HTR-8/SVneo (cell line): ENCODE measurements around the gene MERTK.
"Not testable (repeated sequence)": the region's sequence is repeated elsewhere in the genome, so short reads cannot be mapped to it uniquely, and the experiment has no call there.

ENCODE experiments used
- DNase-seq: peaks from one replicate; pipeline ENCODE4 v3.0.0; 2011; ENCODE audit warnings: low spot score, mixed read lengths; ENCODE audit not compliant: insufficient read length
- FAIRE-seq: peaks from 2 replicates; lab custom pipeline; 2011; peaks lifted over from hg19 to GRCh38; lab: Jason Lieb, UNC

MERTK gene

DNA sequence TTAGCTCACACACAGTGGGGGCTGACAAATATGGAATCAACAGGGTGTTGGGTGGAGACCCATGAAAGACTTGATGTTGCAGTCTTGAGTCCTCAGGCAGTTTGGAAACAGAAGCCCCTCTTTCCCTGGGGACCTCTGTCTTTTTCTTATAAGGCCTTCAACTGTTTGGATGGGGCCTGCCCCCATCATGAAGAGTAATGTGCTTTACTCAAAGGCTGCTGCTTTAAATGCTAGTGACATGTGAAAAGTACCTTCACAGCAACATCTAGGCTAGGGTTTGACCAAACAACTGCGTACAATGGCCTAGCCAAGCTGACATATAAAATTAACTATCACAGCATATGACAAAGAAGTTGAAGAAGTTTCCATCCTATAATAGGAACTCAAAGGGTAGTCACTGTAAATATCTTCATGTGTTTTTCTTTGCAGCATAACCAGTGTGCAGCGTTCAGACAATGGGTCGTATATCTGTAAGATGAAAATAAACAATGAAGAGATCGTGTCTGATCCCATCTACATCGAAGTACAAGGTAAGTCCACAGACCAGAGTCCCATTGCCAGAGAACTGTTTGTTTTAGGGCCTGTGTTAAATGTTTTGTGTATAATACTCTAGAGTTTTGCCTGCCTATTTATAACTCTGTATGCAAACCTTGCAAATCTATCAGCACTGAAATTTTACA is 46.3 kb downstream of the MERTK start:
- FAIRE-seq (no peak), DNase-seq (no peak)

DNA sequence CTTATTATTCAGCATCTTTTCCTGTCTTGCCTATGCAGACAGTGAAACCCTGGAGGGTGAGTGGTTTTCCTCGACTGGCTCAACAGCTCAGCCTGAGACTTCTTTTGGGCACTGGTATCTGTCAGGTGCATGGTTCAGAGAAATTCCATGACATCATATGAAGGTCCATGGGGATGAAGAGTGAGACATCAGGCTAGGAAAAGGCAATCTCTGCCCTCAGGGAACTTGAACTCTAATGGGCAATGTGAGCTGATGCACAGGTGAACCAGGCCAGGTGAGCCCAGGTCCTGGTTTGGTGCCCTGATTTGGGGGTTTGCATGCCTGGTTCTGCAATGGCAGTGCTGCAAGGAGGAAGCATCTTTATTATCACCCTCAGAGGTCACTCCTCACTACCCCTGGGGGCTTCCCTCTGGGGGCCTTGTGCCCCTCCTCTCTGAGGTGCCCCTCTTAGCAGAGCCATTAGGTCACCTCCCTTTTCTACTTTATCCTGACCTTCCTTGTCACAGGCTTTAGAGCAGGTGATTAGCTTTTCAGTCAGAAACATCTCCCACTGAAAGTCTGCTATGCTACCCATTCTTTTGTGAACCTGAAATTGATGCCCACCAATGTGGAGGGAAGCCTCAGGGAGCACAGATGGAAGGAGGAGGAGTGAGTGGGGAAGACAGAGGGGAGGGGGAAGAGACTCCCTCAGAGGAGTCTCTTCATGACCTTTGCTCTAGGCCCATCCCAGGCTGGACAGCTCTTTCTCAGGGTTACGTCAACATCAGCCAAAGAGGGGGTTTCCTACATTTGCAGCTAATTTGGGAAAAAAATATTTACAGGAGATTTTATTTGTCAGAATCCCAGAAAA is 47.3 kb downstream of the MERTK start:
- FAIRE-seq = no peak

DNA sequence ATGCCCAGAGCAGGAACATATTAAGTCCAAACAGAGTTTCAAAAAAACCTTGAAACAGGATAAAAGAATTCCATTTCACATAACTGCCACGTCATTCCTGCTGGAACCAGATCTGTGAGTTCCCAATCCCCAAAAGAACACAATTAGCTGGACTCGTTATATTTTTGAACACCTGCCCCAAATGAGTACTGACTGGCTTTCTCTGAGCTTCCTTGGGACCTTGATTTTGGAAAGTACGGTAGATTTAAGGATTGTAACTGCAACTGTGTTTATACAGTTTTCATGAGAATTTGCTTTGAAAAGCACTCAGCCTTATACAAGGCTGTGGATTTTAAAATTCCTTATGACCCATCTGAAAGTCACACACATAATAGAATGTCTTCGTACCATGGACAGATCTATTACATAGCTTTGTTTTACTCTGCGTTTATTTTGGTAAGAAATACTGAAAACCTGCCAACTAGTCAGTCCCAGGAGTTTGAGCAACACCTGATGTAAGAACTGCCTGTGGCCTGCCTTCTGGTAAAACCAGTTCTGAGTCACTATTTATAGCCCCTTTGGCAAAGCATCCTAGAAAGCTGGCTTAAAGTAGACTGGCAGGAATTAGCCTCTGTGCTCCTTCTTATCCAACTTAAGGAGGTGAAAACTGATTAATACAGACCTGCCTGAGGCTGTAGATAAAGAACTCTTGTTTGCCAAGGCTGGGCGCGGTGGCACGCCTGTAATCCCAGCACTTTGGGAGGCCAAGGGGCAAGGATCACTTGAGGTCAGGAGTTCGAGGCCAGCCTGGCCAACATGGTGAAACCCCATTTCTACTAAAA is 48.1 kb downstream of the MERTK start:
- no peak for FAIRE-seq
- peak; percentile 28 for DNase-seq

More for the DNA sequence above, 47.3 kb downstream of the MERTK start:
- no peak for DNase-seq

DNA sequence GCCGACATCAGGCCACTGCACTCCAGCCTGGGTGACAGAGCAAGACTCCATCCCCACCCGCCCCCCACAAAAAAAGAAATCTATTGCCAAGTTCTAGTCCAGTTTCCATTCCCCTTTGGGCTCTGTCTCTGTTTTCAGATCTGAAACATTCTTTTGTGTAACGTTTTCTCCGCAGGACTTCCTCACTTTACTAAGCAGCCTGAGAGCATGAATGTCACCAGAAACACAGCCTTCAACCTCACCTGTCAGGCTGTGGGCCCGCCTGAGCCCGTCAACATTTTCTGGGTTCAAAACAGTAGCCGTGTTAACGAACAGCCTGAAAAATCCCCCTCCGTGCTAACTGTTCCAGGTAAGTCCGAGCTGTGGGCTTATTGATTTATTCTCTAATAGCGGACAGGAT is 48.8 kb downstream of the MERTK start:
- DNase-seq (no peak), FAIRE-seq (no peak)

DNA sequence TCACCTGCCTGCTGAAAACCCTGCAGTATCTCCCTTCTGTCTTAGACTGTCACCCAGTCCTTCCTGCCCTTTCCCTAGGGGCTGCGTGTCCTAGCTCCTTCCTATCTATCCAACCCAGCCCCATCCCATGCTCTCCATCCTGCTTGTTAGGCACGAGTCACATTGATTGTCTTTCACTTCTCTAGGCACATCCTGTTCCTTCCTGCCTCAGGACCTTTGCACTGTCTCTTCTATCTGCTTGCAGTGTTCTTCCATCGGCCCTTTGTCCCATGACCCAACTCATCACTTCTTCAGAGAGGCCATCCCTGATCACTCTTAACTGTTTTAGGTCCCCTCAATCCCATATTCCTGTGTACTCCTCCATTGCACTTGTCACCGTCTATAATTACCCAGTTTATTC is 50.4 kb downstream of the MERTK start:
- FAIRE-seq (no peak), DNase-seq (no peak)

DNA sequence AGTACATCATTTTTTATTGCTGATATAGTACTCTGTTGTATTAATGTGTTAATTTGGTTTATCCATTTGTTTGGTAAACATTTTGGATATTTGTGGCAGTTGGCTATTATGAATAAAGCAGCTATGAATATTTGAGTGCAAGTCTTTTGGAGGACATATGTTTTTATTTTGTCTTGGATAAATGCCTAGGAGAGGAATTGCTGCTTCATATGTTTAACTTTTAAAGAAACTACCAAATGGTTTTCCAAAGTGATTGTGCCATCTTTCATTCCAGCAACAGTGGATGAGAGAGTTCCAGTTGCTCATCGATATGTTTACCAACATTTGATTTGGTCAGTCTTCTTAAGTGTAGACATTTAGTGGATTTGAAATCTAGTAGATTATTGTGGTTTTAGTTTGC is 51.8 kb downstream of the MERTK start:
- no peak for FAIRE-seq

DNA sequence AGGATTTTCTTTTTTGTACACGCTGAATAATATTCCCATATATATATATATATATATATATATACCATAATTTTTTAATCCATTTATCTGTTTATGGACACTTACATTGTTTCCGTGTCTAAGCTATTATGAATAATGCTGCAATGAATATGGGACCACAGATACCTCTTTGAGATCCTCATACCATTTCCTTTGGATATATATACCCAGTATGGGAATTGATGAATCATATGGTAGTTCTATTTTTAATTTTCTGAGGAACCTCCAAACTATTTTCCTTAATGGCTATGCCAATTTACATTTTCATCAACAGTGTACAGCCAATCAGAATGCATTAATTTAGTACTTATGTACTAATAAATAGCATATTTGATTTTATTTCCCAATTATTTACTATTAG is 53.1 kb downstream of the MERTK start:
- DNase-seq (no peak), FAIRE-seq (no peak)

More for the DNA sequence above, 51.8 kb downstream of the MERTK start:
- DNase-seq = no peak

DNA sequence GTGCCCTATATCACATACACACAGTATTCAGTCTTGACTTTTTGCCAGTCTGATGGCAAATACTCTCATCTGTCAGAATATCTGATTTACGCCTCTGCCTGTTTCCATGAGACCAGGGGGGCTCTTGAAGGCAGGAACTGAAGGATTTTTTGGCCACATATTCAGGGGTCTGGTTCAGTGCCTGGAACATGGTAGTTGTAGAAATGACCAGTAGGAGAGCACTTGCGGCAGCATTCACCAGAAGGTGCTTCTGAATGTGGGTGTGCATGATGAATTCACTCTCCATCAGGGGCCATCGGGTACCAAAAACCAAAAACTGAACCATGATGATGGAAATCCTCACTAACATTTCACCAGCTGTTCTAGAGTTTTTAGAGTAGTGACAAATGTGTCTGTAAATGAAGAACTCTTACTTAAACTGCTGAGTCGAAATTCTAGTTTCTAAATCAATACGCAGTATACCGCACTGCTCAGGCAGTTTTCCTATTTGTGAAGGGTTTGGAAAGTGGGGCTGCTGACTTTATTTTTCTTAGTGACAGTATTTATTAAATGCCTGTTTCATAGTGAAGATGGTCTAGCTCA is 54.6 kb downstream of the MERTK start:
- FAIRE-seq = no peak
- no peak for DNase-seq

DNA sequence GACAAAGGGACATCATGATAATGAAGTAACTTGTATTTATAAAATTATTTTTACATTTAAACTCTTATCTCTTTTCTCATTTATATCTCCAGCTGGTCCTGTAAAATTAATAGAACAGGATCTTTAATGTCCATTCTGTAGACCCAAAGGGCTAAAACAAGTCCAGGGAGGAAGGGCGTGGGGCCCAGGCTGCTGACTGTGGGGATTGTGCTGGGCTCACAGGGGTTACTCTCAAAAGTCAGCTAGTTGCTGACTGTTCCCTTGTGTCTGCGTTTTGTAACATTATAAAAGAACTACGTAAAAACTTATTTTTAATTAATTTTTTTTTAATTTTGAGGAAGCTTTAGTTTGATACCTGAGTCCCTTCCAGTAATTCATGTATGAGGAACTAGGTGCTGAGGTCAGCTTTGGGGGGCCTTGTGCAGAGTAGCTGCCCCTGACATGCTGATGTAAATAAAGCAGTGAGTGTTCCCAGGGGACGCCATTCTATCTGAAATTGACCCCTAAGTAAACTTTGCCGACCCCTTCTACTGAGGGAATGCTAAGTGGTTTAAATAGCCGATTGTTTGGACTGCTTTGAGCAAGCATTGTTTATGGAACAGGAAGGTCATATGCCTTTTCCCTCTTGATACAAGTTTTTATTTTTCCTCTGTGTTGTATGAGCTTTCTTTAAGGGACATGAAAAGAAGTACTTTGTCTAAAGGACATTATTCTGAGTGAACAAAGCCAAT is 56.4 kb downstream of the MERTK start:
- no peak for FAIRE-seq
- DNase-seq = no peak

DNA sequence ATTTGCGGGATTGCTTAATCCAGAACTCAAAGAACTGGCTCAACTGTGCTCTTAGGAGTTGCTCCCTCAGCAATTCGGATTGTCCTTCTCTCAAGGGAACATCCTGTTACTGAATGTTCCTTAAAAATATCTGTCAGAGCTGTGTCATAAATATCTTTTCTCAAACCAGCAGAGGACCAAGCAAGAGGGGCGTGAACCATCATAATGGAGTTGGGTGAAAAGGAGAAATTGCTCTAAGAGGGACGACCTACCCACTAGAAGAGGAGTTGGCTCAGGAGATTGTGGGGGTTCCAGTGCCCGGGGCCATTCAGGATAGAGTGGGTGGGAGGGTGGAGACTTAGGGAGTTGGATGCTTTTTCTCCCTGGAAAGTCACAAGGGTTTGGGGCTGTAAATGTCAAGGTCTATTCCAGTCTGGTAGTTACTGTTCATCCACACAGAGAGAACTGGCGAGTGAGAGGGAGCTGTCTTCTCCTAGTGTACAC is 59.5 kb downstream of the MERTK start:
- DNase-seq (no peak), FAIRE-seq (no peak)

DNA sequence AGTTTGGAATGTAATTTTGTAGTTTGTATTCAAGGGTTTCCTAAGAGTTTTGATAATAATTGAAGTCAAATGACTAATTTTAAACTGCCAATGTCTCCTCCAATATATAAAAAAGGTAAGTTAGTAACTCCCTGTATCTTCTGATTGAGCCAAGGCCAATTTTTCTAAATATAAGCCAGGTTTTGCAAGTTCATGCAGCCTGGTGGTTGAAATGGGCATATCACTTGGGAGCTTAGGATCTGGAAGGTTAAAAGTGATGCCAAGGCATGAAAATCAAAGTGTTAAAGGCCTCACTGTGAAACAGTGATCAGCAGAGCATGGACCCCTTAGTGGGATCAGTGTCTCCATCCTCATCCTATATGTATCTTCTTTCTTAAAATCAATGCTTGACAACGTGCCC is 60.5 kb downstream of the MERTK start:
- FAIRE-seq = no peak

DNA sequence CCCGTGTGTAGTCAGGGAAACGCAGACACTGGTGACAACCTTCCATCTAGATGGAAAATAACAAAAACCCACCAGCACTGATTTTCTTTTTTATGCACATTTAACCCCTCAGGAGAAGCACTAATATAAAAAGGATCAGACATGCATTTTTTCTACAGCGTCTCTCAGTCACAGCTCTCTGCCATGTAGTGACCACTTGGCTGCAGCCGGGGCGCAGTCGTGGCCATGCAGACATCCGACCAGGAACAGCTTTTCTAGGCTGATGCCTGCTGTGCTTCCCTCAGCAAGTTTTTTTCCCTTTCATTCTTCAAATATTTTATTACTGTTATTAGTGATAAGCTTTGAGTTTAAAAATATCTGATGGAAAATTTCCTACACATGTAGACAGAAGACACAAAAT is 63.3 kb downstream of the MERTK start:
- no peak for FAIRE-seq
- DNase-seq = no peak

More for the DNA sequence above, 60.5 kb downstream of the MERTK start:
- DNase-seq = no peak

DNA sequence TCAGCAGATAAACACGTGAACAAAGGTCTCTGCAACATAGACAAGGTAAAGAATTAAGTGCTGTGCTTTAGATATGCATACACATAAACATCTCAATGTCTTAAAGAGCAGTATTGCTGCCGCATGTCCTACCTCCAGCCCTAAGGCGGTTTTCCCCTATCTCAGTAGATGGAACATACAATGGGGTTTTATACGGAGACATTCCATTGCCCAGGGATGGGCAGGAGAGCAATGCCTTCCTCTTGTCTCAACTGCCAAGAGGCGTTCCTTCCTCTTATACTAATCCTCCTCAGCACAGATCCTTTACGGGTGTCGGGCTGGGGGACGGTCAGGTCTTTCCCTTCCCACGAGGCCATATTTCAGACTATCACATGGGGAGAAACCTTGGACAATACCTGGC is 64.7 kb downstream of the MERTK start:
- DNase-seq, FAIRE-seq: not testable (repeated sequence)

DNA sequence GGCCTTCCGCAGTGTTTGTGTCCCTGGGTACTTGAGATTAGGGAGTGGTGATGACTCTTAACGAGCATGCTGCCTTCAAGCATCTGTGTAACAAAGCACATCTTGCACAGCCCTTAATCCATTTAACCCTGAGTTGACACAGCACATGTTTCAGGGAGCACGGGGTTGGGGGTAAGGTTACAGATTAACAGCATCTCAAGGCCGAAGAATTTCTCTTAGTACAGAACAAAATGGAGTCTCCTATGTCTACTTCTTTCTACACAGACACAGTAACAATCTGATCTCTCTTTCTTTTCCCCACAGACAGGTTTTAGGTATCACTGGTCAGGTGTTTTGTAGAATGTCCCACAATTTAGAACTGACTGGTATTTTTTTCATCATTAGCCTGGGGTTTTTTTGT is 65.1 kb downstream of the MERTK start:
- not testable (repeated sequence) for FAIRE-seq

DNA sequence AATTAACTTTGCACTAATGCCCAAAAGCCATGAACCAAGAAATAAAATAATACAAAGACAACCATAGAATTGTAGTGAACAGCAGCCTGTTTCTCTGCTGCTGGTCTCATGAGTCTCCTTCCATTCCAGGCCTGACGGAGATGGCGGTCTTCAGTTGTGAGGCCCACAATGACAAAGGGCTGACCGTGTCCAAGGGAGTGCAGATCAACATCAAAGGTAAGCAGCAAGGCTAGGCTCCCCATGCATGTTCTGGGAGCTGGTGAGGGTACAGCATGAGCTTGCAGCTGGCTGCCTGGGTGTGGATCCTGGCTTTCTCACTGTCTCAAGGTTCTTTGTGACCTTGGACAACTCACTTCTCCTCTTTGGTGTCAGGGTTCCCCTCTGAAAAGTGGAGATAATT is 66.7 kb downstream of the MERTK start:
- DNase-seq (no peak), FAIRE-seq (no peak)

More for the DNA sequence above, 65.1 kb downstream of the MERTK start:
- DNase-seq = not testable (repeated sequence)

DNA sequence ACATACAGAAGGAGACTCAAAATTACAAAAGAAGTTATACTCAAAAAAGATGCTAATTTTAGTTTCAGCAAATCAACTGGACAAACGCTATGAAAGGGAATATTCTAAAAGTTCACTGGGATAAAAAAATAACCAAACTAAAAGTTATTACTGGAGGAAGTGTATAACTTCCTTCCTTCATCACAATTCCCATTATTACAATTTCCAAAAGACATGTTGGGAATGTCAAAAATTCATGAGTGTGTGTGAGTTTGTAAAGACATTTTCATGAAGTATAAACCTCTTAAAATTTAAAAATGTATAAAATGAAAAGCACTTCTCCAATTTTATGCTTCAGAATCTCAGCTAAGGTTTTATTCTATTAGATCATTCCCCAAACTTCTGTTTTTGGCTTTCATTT is 67.8 kb downstream of the MERTK start:
- DNase-seq = no peak
- FAIRE-seq = no peak

DNA sequence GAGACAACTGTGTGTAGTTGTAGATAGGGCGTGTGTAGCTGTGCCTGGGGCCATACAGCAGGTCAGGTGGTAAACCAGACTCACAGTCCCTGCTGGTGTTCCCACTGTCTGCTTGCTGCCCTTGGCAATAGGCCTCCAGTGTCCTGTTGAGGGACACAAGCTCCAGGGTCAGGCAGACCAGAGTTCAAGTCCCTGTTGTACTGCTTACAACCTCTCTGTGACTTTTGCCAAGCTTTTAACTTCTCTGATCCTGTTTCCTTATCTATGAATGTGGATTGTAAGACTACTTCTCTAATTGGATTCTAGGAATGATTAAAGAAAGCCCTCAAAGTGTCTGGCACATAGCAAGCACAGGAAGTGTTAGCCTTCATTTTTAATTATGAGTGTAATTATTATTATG is 68.6 kb downstream of the MERTK start:
- no peak for DNase-seq
- FAIRE-seq = no peak

DNA sequence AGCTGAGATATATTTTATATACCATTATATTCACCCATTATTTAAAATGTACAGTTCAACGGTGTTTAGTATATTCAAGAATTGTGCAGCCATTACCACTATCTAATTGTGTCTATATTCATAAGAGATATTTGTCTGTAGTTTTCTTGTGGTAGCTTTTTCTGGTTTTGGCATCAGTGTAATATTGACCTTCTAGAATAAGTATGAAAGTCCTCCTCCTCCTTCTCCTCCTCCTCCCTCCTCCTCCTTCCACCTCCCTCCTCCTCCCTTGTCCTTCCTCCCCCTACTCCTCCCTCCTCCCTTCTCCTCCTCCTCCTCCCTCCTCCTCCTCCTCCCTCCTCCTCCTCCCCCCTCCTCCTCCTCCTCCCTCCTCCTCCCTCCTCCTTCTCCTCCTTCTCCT is 72.0 kb downstream of the MERTK start:
- no peak for FAIRE-seq
- no peak for DNase-seq

DNA sequence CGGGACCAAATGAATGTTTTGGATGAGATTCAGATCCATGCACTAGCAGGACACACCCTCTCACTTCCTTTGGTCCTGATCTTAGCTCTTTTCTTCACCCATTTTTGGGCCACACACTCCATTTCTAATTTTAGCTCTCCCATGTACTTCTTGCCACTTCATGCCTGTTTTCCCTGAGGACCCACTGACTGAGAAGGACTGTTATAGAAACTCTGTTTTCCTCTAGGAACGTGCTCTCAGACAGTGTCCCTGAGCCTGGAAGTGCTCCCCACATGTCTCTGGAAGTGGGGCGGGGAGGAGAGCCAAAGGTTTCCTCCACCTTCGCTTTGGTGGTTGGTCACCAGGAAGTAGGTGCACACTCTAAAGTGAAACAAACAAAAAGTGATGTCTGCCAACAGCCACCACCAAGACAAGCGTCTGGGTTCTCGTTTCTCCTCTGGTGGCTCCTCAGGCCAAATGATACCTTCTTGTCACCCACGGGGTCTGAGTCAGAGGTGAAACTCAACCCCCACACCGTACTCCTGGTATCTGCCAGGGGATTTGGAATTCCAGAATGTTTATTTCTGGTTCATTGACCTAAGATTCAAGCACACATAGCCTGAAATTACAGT is 74.7 kb downstream of the MERTK start:
- DNase-seq (no peak), FAIRE-seq (no peak)
